WI38 (cell line): ENCODE data around the gene CFL1.

Experiments used
- H3K4me3 ChIP-seq: 2 replicates; pipeline ENCODE4 v1.5.1; 2011; ENCODE audit warnings: low read depth, mild to moderate bottlenecking, control low read depth, low read length
- CTCF ChIP-seq: IDR thresholded peaks from 2 replicates; pipeline ENCODE4 v1.5.1; 2012; ENCODE audit warnings: low read depth, mild to moderate bottlenecking, control low read depth, low read length

CFL1 gene

GRCh38 chr11:65882120-65883057 is 24.4 kb upstream of the CFL1 start:
- no peak for TF ChIP-seq CTCF
- no peak overlapping the region for H3K4me3 ChIP-seq

- no peak for TF ChIP-seq CTCF
- no peak overlapping the region for H3K4me3 ChIP-seq
These were observed 23.0 kb upstream of the CFL1 start for GRCh38 chr11:65880844-65881421.

GRCh38 chr11:65880027-65880426 is 22.0 kb upstream of the CFL1 start:
- no peak overlapping the region for H3K4me3 ChIP-seq

GRCh38 chr11:65879617-65880016 is 21.6 kb upstream of the CFL1 start, which contains the start of gene CTSW:
CTSW (plus strand) TSS chr11:65879837; CDS start chr11:65879855, 18 bp downstream.
- TF ChIP-seq CTCF, result no peak
- H3K4me3 ChIP-seq, result no peak within 1 kb of the TSS

More at GRCh38 chr11:65880027-65880426, 22.0 kb upstream of the CFL1 start:
- no peak for TF ChIP-seq CTCF

- H3K4me3 ChIP-seq, result peak overlapping the region; percentile 78
- TF ChIP-seq CTCF, result no peak
These were observed 15.6 kb upstream of the CFL1 start for GRCh38 chr11:65873318-65874156.

GRCh38 chr11:65872586-65873317 is 14.8 kb upstream of the CFL1 start, which contains the start of gene EFEMP2:
EFEMP2 (minus strand) TSS chr11:65872800; CDS start chr11:65872354, 446 bp downstream.
- no peak for TF ChIP-seq CTCF
- peak within 1 kb of the TSS; percentile 78 for H3K4me3 ChIP-seq
